PC-3 (cell line): ENCODE data around the gene SLC6A11. TPM values are rescaled to one million over a fixed set of nuclear protein-coding genes. Genes with fewer than 3 reads are reported as not detected.

ENCODE experiments used
- ATAC-seq: fragments of 200-7000 bp; cut with Tn5 transposase; 2 replicates; pipeline ENCODE4 v1.9.1; 2020; ENCODE audit warnings: mild to moderate bottlenecking, moderate library complexity
- BruUV-seq: library from RNA; stranded (reverse); fragments of 400-500 nt; replicated peaks from 2 replicates; lab custom pipeline; 2021; lab: Mats Ljungman, UMichigan
- CTCF ChIA-PET: fragments of 300-600 bp; sonication (Branson Sonifier 250); formaldehyde crosslinking; loops from one replicate; lab custom pipeline; 2022; ENCODE audit warnings: antibody characterized with exemption; lab: Charles Lee
- POLR2A ChIA-PET: fragments of 300-600 bp; sonication (Branson Sonifier 250); formaldehyde crosslinking; loops from one replicate; lab custom pipeline; 2022; ENCODE audit warnings: antibody characterized with exemption; ENCODE audit not compliant: unreplicated experiment; lab: Charles Lee
- DNase-seq: peaks from one replicate; pipeline ENCODE4 v3.0.0-alpha.2; 2015
- H2AFZ ChIP-seq: fragments of 300-600 bp; sonication (generic); 2 replicates; pipeline ENCODE4 v1.6.0; 2016; ENCODE audit warnings: antibody characterized with exemption, low read length
- H3F3A ChIP-seq: fragments of 300-600 bp; sonication (generic); one replicate; pipeline ENCODE4 v1.6.0; 2017; ENCODE audit warnings: antibody characterized with exemption, low read length, control low read depth, mild to moderate bottlenecking; ENCODE audit not compliant: unreplicated experiment
- H3K27ac ChIP-seq: fragments of 300-600 bp; sonication (generic); 2 replicates; pipeline ENCODE4 v1.5.1; 2016; ENCODE audit warnings: mild to moderate bottlenecking, low read length
- H3K27me3 ChIP-seq: fragments of 300-600 bp; sonication (generic); 2 replicates; pipeline ENCODE4 v1.6.1; 2016; ENCODE audit warnings: low read length, mixed read lengths
- H3K36me3 ChIP-seq: fragments of 300-600 bp; sonication (generic); 2 replicates; pipeline ENCODE4 v1.6.1; 2016; ENCODE audit warnings: low read depth, mixed run types, low read length, mixed read lengths
- H3K4me1 ChIP-seq: fragments of 300-600 bp; sonication (generic); 2 replicates; pipeline ENCODE4 v1.5.1; 2016; ENCODE audit warnings: low read length; ENCODE audit not compliant: insufficient read depth
- H3K4me2 ChIP-seq: fragments of 300-600 bp; sonication (generic); 2 replicates; pipeline ENCODE4 v1.6.0; 2016; ENCODE audit warnings: low read length
- H3K4me3 ChIP-seq: fragments of 300-600 bp; sonication (generic); 2 replicates; pipeline ENCODE4 v1.5.1; 2016; ENCODE audit warnings: mild to moderate bottlenecking, low read length, mixed read lengths
- H3K79me2 ChIP-seq: fragments of 300-600 bp; sonication (generic); 2 replicates; pipeline ENCODE4 v1.6.1; 2017; ENCODE audit warnings: low read length, mixed read lengths
- H3K9ac ChIP-seq: fragments of 300-600 bp; sonication (generic); 2 replicates; pipeline ENCODE4 v1.6.0; 2016; ENCODE audit warnings: mild to moderate bottlenecking, low read length
- H3K9me2 ChIP-seq: fragments of 300-600 bp; sonication (generic); replicated peaks from 2 replicates; pipeline ENCODE4 v1.6.1; 2016; ENCODE audit warnings: mixed run types, low read length, mixed read lengths
- H3K9me3 ChIP-seq: fragments of 300-600 bp; sonication (generic); 2 replicates; pipeline ENCODE4 v1.6.1; 2016; ENCODE audit warnings: low read length, mixed read lengths
- H4K20me1 ChIP-seq: fragments of 300-600 bp; sonication (generic); 2 replicates; pipeline ENCODE4 v1.6.1; 2016; ENCODE audit warnings: low read length, mixed read lengths
- EZH2 ChIP-seq: fragments of 300-600 bp; sonication (generic); IDR thresholded peaks from one replicate; pipeline ENCODE4 v1.6.1; 2017; ENCODE audit warnings: antibody characterized with exemption, mild to moderate bottlenecking, low read length; ENCODE audit not compliant: unreplicated experiment
- EZH2phosphoT487 ChIP-seq: fragments of 300-600 bp; sonication (generic); IDR thresholded peaks from 2 replicates; pipeline ENCODE4 v1.6.1; 2018; ENCODE audit warnings: mild to moderate bottlenecking, antibody characterized with exemption, low read length, borderline replicate concordance
- intact Hi-C: fragments of 100-400 bp; cut with micrococcal nuclease; formaldehyde crosslinking; loops from 2 replicates; pipeline ENCODE4 v1.9.0; 2023
- total RNA-seq: library from RNA; depleted of rRNA; stranded (reverse); fragments of >200 nt; gene quantifications from 2 replicates; pipeline ENCODE4 v1.2.3, GENCODE V29; 2014
- TF ChIP-seq, protein P1 (sequence below): fragments of 300-600 bp; sonication (generic); conservative IDR thresholded peaks from 2 replicates; pipeline ENCODE4 v1.5.1; 2017; ENCODE audit warnings: antibody characterized with exemption, low read depth, mild to moderate bottlenecking, low read length

Gene SLC6A11
- total RNA-seq, 1 experiment from 2014 or later: 34.0 TPM

DNA sequence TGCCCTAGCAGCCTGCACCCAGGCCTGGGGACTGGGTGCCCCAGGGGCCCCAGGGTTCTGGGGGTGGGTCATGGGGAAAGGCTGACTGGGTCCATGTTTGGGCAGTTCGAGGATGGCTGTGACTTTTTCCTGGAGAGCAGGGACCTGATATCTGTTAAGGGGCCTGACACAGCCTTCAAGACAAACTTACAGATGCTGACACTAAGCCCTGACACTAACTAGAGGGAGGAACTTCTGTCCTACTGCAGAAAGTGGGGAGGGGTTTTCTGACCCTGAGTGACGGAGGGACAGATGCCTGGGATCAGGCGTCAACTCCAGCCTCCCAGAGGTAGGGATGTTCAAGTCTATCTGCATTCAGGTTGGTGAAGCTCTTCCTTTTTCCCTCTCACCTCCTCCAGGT is 45.0 kb upstream of the SLC6A11 start:
- ATAC-seq (no peak), DNase-seq (no peak)
- H3K9me3 ChIP-seq: no peaks in the 10 kb centered on the region
- H3K27me3 ChIP-seq: no peaks in the 10 kb centered on the region
- H3K9ac ChIP-seq: no peak overlapping the region
- no peak overlapping the region for H2AFZ ChIP-seq
- peaks cover 11% of the 10 kb centered on the region for H3K4me1 ChIP-seq
- no peaks in the 10 kb centered on the region for H4K20me1 ChIP-seq
- intact Hi-C loops: no loop called here
- POLR2A ChIA-PET: no interaction called here
- H3F3A ChIP-seq: no peaks in the 10 kb centered on the region
- no peaks in the 10 kb centered on the region for H3K79me2 ChIP-seq
- no TSS peak for BruUV-seq
- TF ChIP-seq EZH2 (no peak), EZH2phosphoT487 (no peak)
- TF ChIP-seq, protein P1, sequence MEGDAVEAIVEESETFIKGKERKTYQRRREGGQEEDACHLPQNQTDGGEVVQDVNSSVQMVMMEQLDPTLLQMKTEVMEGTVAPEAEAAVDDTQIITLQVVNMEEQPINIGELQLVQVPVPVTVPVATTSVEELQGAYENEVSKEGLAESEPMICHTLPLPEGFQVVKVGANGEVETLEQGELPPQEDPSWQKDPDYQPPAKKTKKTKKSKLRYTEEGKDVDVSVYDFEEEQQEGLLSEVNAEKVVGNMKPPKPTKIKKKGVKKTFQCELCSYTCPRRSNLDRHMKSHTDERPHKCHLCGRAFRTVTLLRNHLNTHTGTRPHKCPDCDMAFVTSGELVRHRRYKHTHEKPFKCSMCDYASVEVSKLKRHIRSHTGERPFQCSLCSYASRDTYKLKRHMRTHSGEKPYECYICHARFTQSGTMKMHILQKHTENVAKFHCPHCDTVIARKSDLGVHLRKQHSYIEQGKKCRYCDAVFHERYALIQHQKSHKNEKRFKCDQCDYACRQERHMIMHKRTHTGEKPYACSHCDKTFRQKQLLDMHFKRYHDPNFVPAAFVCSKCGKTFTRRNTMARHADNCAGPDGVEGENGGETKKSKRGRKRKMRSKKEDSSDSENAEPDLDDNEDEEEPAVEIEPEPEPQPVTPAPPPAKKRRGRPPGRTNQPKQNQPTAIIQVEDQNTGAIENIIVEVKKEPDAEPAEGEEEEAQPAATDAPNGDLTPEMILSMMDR: no peak
- H3K27ac ChIP-seq: no peak overlapping the region
- no peak overlapping the region for H3K4me2 ChIP-seq
- CTCF ChIA-PET: interaction anchor here (0.6 kb wide), 1 partner anchor 156 kb away, joined by 4 read pairs; no protein-coding TSS in a partner anchor
- H3K36me3 ChIP-seq: no peaks in the 10 kb centered on the region
- H3K4me3 ChIP-seq: no peak overlapping the region
- H3K9me2 ChIP-seq: no peaks in the 10 kb centered on the region

DNA sequence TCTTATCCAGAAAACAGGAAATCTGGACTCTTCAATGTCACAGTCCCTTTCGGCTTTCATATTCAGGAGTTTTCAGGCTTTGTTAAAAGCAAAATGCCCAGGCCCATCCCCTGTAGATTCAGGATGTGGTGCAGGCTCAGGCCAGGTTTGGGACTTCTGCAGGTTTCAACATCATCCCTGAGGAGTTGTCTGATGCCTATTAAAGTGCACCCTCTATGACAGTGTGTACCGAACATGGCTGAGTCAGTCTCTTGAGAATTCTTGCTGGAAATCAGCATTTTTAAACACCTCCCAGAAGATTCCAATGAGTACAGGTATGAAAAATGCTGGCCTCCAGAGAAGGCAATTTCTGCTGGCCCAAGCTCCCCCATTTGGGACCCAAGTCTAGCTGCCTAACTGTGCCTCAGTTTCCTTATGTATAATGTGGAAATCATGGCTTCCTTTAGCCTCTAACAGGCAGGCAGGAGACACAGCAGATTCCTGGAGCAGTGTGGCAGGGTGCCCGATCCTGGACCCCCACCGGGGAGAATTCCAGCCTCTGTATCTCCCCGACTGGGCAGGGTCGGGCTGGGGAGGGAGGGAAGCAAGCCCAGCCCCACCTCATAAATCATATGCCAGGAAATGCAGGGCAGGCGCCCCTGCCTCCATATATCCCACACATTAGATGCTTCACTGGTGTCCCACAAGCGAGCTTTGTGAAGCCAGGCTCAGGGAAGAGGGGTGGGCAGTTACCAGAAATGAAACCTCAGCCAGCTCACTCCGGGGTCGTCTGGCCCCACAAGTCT is 44.4 kb upstream of the SLC6A11 start:
- Histone ChIP-seq H2AFZ (no peak overlapping the region), H3K4me2 (no peak overlapping the region), H3F3A (no peaks in the 10 kb centered on the region), H3K9me2 (no peaks in the 10 kb centered on the region), H3K79me2 (no peaks in the 10 kb centered on the region), H3K9ac (no peak overlapping the region), H3K27ac (no peak overlapping the region), H3K27me3 (no peaks in the 10 kb centered on the region), H3K4me3 (no peak overlapping the region), H3K36me3 (no peaks in the 10 kb centered on the region), H4K20me1 (no peaks in the 10 kb centered on the region), H3K4me1 (peaks cover 11% of the 10 kb centered on the region), H3K9me3 (no peaks in the 10 kb centered on the region)
- CTCF ChIA-PET: interaction anchor here (0.6 to 1.7 kb wide), 3 partner anchors 14 to 155 kb away, joined by 4 to 7 read pairs (median 7); no protein-coding TSS in a partner anchor
- TF ChIP-seq EZH2phosphoT487: no peak
- TF ChIP-seq, protein P1: no peak
- peak; percentile 68 for DNase-seq
- POLR2A ChIA-PET: no interaction called here
- BruUV-seq: no TSS peak
- intact Hi-C loops: loop anchor here (1.0 kb wide), 2 partner anchors 112 to 171 kb away; no protein-coding TSS in a partner anchor
- ATAC-seq: peak; percentile 26; the same call in 1 of the 2 replicates
